HL-60/S4 treated with phorbol 12-myristate 13-acetate at 8.2 ng/mL for 4 days and 3 days (cell line): Measurements from ENCODE around the gene STAC2.

ENCODE experiments used
- in situ Hi-C: fragments of 300-500 bp; cut with MboI; formaldehyde crosslinking; loops from 2 replicates; pipeline ENCODE4 v1.15.0; 2022; ENCODE audit warnings: low sequenced_read_pairs

Gene STAC2

GRCh38 chr17:39235555-39236449 lies 10.1 kb upstream of the STAC2 start:
- in situ Hi-C loops = no loop called here

- in situ Hi-C loops = no loop called here
These were observed 6.1 kb upstream of the STAC2 start for GRCh38 chr17:39231591-39232551.

GRCh38 chr17:39231091-39231561 lies 5.4 kb upstream of the STAC2 start:
- in situ Hi-C loops = no loop called here

GRCh38 chr17:39230361-39230760 lies 4.6 kb upstream of the STAC2 start:
- in situ Hi-C loops = no loop called here

- in situ Hi-C loops = no loop called here
These were observed 3.6 kb upstream of the STAC2 start for GRCh38 chr17:39229274-39229913.

- in situ Hi-C loops = no loop called here
These were observed 1.7 kb upstream of the STAC2 start for GRCh38 chr17:39227364-39227919.

- in situ Hi-C loops = no loop called here
These were observed 376 bp upstream of the STAC2 start for GRCh38 chr17:39225959-39226683.

- in situ Hi-C loops = no loop called here
These were observed 902 bp downstream of the STAC2 start for GRCh38 chr17:39224778-39225307.

- in situ Hi-C loops = no loop called here
These were observed 1.6 kb downstream of the STAC2 start for GRCh38 chr17:39223907-39224777.

GRCh38 chr17:39222866-39223834 lies 2.6 kb downstream of the STAC2 start:
- in situ Hi-C loops = no loop called here

GRCh38 chr17:39222151-39222550 lies 3.6 kb downstream of the STAC2 start:
- in situ Hi-C loops = no loop called here

GRCh38 chr17:39221572-39221971 lies 4.2 kb downstream of the STAC2 start:
- in situ Hi-C loops = no loop called here

GRCh38 chr17:39219647-39220154 lies 6.0 kb downstream of the STAC2 start:
- in situ Hi-C loops = no loop called here

- in situ Hi-C loops = no loop called here
These were observed 6.8 kb downstream of the STAC2 start for GRCh38 chr17:39218906-39219305.

GRCh38 chr17:39217734-39218369 lies 7.9 kb downstream of the STAC2 start:
- in situ Hi-C loops = no loop called here

GRCh38 chr17:39213852-39214251 lies 11.9 kb downstream of the STAC2 start:
- in situ Hi-C loops = no loop called here
